Adipose tissue (tissue), 3 donors: Measurements from ENCODE around the gene EEF1A2. TPM values are rescaled to one million over a fixed set of nuclear protein-coding genes. Genes with fewer than 3 reads are reported as not detected.

Experiments used
- H3K27ac ChIP-seq: one replicate; pipeline ENCODE4 v1.5.1; 2013; ENCODE audit warnings: low read depth, low read length
- WGBS, 3 donors: extraction: QIAGEN DNeasy Blood & Tissue Kit; methylation state at CpG; one replicate each; pipeline ENCODE4 v1.1.7; 2013; 5-methylcytosine and 5-hydroxymethylcytosine counted together
- polyA plus RNA-seq, 3 donors: library from polyadenylated mRNA; stranded (reverse); fragments of 200-250 nt; gene quantifications; one replicate each; pipeline ENCODE4 v1.2.3, GENCODE V29; 2013
- donor health status: healthy with polysubstance abuse.
- donor health status: Bipolar disorder and iron deficiency.
- donor health status: healthy.

The EEF1A2 gene
- polyA plus RNA-seq, 3 donors = 1.2 to 24.4 (median 3.2) TPM

GRCh38 chr20:63538204-63539091 lies 39.6 kb upstream of the EEF1A2 start:
- 28 to 44% (median 41%) methylated on average over 22 to 27 of the region's 27 CpGs for WGBS, 3 donors

GRCh38 chr20:63537525-63538203 lies 38.8 kb upstream of the EEF1A2 start:
- 8 to 13% (median 11%) methylated on average over 28 to 34 of the region's 34 CpGs for WGBS, 3 donors
- H3K27ac ChIP-seq = no peak overlapping the region

More at GRCh38 chr20:63538204-63539091, 39.6 kb upstream of the EEF1A2 start:
- H3K27ac ChIP-seq = no peak overlapping the region

GRCh38 chr20:63536997-63537524 lies 38.2 kb upstream of the EEF1A2 start, which contains the start of gene PTK6:
TSS of gene PTK6 (minus strand) at chr20:63537376. CDS start at chr20:63537314, 62 bp downstream.
- no peak within 1 kb of the TSS for H3K27ac ChIP-seq
- 58 to 74% (median 67%) methylated on average over 20 to 29 of the region's 29 CpGs for WGBS, 3 donors

- WGBS, 3 donors = 43 to 62% (median 53%) methylated on average over 35 of the region's 35 CpGs
- no peak overlapping the region for H3K27ac ChIP-seq
Measured at GRCh38 chr20:63536241-63536977, 37.5 kb upstream of the EEF1A2 start.

GRCh38 chr20:63534831-63535651 lies 36.2 kb upstream of the EEF1A2 start:
- 34 to 60% (median 51%) methylated on average over 47 to 49 of the region's 49 CpGs for WGBS, 3 donors
- no peak overlapping the region for H3K27ac ChIP-seq

- no peak overlapping the region for H3K27ac ChIP-seq
- WGBS, 3 donors = 36 to 61% (median 57%) methylated on average over 12 of the region's 12 CpGs
Measured at GRCh38 chr20:63534427-63534830, 35.5 kb upstream of the EEF1A2 start.

- 54 to 74% (median 55%) methylated on average over 28 of the region's 28 CpGs for WGBS, 3 donors
- H3K27ac ChIP-seq = no peak overlapping the region
Measured at GRCh38 chr20:63533871-63534393, 35.0 kb upstream of the EEF1A2 start.

GRCh38 chr20:63533388-63533787 lies 34.5 kb upstream of the EEF1A2 start:
- H3K27ac ChIP-seq = no peak overlapping the region

GRCh38 chr20:63532449-63532971 lies 33.6 kb upstream of the EEF1A2 start:
- 74 to 80% (median 76%) methylated on average over 24 of the region's 24 CpGs for WGBS, 3 donors
- no peak overlapping the region for H3K27ac ChIP-seq

More at GRCh38 chr20:63533388-63533787, 34.5 kb upstream of the EEF1A2 start:
- WGBS, 3 donors = 80 to 81% (median 80%) methylated on average over 14 of the region's 14 CpGs

GRCh38 chr20:63531686-63532448 lies 33.0 kb upstream of the EEF1A2 start:
- no peak overlapping the region for H3K27ac ChIP-seq
- WGBS, 3 donors = 75 to 89% (median 81%) methylated on average over 27 of the region's 27 CpGs

GRCh38 chr20:63530788-63531160 lies 31.9 kb upstream of the EEF1A2 start:
- 58 to 71% (median 64%) methylated on average over 14 of the region's 14 CpGs for WGBS, 3 donors
- H3K27ac ChIP-seq = no peak overlapping the region

- no peak overlapping the region for H3K27ac ChIP-seq
- WGBS, 3 donors = 76 to 82% (median 81%) methylated on average over 37 to 39 of the region's 39 CpGs
Measured at GRCh38 chr20:63529861-63530787, 31.2 kb upstream of the EEF1A2 start.

- no peak overlapping the region for H3K27ac ChIP-seq
- 83 to 86% (median 85%) methylated on average over 27 of the region's 27 CpGs for WGBS, 3 donors
Measured at GRCh38 chr20:63529180-63529860, 30.4 kb upstream of the EEF1A2 start.

GRCh38 chr20:63527184-63527583 lies 28.3 kb upstream of the EEF1A2 start:
- 84 to 89% (median 88%) methylated on average over 9 of the region's 9 CpGs for WGBS, 3 donors
- no peak overlapping the region for H3K27ac ChIP-seq

- no peak overlapping the region for H3K27ac ChIP-seq
- 18 to 25% (median 22%) methylated on average over 2 of the region's 2 CpGs for WGBS, 3 donors
Measured at GRCh38 chr20:63525971-63526370, 27.1 kb upstream of the EEF1A2 start.
